ENCODE measurements around the gene ITPR2. TPM values are rescaled to one million over a fixed set of nuclear protein-coding genes. Genes with fewer than 3 reads are reported as not detected.

Gene ITPR2
- total and polyA plus RNA-seq, 12 donors, result 5.1 to 144 (median 66.4) TPM

DNA sequence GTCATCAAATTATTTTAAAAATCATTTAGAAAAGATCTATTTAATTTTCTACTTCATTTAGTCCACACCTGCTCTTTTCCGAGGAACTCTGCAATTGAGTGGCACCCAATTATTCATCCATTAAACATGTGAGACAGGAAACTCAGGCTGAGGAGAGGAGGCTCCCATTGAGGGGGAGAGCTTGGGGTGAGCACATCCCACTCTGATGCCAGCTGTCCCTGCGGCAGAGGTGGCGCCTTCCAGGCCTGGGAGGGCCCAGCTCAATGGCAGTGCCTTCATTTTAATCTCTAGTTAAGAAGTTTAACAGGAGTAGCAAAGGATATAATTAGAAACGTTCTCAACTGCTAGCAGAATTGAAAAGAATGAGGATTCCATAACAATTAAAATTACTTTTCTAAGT, 92.0 kb downstream of the ITPR2 start:
- H3K4me3 ChIP-seq, result no peak overlapping the region
- intact Hi-C loops (cut with DNase I), result no loop called here
- WGBS, 4 donors, result 80 to 90% (median 85%) methylated on average over 4 of the region's 4 CpGs
- peaks cover 0 to 11% (median 0%) of the 10 kb centered on the region in 3 donors for H3K9me3 ChIP-seq (replicated peaks in 1 of 3)
- H3K4me1 ChIP-seq (replicated peaks in 1 of 2), result peaks cover 14 to 44% of the 10 kb centered on the region in 2 donors
- H3K36me3 ChIP-seq (replicated peaks in 1 of 2), result no peaks in the 10 kb centered on the region
- peak overlapping the region in 1 of 5 donors; percentile 27 for H3K27ac ChIP-seq
- DNase-seq, result no peak
- no peaks in the 10 kb centered on the region for H3K27me3 ChIP-seq
- TF ChIP-seq POLR2A (IDR thresholded peaks at IDR 0.05), result no peak
- TF ChIP-seq, protein P1, sequence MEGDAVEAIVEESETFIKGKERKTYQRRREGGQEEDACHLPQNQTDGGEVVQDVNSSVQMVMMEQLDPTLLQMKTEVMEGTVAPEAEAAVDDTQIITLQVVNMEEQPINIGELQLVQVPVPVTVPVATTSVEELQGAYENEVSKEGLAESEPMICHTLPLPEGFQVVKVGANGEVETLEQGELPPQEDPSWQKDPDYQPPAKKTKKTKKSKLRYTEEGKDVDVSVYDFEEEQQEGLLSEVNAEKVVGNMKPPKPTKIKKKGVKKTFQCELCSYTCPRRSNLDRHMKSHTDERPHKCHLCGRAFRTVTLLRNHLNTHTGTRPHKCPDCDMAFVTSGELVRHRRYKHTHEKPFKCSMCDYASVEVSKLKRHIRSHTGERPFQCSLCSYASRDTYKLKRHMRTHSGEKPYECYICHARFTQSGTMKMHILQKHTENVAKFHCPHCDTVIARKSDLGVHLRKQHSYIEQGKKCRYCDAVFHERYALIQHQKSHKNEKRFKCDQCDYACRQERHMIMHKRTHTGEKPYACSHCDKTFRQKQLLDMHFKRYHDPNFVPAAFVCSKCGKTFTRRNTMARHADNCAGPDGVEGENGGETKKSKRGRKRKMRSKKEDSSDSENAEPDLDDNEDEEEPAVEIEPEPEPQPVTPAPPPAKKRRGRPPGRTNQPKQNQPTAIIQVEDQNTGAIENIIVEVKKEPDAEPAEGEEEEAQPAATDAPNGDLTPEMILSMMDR (IDR thresholded peaks at IDR 0.05), result no peak

DNA sequence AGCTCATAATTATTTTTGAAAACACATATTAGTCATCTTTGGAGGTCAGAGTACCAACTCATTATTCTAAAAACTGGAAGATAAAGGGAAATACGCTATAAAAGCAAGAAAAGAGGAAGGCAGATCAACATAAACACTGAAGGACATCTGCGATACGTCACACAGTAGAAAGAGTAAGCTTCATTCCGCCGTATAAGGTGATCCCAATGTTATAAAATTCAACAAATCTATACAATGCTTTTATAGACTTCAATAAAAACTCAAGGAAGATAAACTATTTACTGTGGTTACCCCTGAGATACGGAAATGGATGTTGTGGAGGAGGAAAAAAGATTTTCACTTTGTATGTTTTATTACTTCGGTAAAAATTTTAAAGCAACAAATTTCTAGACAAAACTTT, 92.6 kb downstream of the ITPR2 start:
- WGBS, 4 donors, result 66 to 73% (median 69%) methylated on average over 7 of the region's 7 CpGs
- peaks cover 8 to 45% of the 10 kb centered on the region in 2 donors for H3K4me1 ChIP-seq (replicated peaks in 1 of 2)
- peaks cover 0 to 11% (median 0%) of the 10 kb centered on the region in 3 donors for H3K9me3 ChIP-seq (replicated peaks in 1 of 3)
- peak overlapping the region in 2 of 5 donors; percentile 6 to 27 for H3K27ac ChIP-seq
- intact Hi-C loops (cut with DNase I), result no loop called here
- no peak overlapping the region for H3K4me3 ChIP-seq
- H3K36me3 ChIP-seq (replicated peaks in 1 of 2), result no peaks in the 10 kb centered on the region
- no peak for DNase-seq
- no peak for TF ChIP-seq POLR2A (IDR thresholded peaks at IDR 0.05)
- TF ChIP-seq, protein P1 (IDR thresholded peaks at IDR 0.05), result no peak
- H3K27me3 ChIP-seq, result no peaks in the 10 kb centered on the region

DNA sequence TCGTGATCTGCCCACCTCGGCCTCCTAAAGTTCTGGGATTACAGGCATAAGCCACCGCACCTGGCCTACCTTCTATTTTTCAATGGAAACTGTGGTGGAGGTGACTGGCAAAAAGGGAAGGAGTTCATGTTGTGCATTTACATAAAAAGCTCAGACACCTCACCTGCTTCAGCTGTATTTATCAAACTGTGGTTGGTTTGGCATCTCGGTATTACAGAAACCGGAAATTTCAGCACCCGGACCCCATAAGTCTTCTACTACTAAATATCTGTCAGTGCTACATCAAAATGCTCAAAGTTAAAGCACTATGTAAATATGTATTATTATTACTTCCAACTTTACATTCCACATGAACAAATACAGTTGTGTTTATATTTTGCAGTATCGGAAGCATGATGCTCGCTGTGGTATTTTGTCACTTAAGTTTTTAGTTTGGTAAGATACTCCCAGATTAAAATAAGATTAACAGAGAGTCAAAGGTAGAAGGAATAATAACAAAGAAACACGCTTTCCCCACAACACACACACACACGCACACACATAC, 95.4 kb downstream of the ITPR2 start:
- 96 to 98% (median 98%) methylated on average over 10 of the region's 10 CpGs for WGBS, 4 donors
- no peak overlapping the region for H3K4me3 ChIP-seq
- intact Hi-C loops (cut with DNase I), result no loop called here

DNA sequence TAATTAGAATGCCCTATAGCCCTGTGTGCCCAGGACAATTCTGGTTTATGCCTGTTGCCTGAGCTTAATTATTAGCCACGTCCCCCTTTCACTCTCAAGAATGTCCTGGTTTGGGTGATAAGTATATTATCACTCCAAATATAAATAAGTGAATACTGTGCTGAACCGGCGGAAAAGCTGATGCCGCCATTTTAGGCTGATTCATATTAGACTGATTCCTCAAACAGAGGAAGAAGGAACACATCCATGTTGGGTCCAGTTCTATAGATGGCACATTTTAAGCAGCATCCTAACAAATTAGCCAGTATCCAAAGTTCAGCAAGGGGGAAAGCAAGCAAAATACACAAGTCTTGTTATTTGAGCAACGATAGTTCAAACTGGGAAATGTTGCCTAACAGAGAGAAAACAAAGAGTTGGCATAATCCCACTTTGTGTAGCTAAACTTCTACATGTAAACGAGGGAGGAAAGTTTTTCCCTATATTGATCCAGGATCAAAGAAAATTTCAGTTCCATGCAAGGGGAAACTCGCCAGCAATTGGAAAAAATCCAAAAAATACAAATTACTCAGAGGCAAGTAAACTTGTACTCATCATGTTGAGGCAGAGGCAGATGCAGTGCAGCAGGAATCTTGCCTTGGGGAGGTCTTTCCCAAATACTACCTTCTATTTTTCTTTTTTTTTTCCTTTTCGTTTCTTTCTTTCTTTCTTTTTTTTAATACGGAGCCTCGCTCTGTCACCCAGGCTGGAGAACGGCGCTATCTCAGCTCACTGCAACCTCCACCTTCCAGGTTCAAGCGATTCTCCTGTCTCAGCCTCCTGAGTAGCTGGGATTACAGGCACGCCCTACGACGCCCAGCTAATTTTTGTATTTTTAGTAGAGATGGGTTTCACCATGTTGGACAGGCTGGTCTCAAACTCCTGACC, 96.2 kb downstream of the ITPR2 start:
- TF ChIP-seq, protein P1 (IDR thresholded peaks at IDR 0.05), result no peak
- no peak for TF ChIP-seq POLR2A (IDR thresholded peaks at IDR 0.05)
- Histone ChIP-seq H3K4me3 (no peak overlapping the region), H3K4me1 (replicated peaks in 1 of 2) (peaks cover 8 to 60% of the 10 kb centered on the region in 2 donors), H3K36me3 (replicated peaks in 1 of 2) (no peaks in the 10 kb centered on the region), H3K27me3 (no peaks in the 10 kb centered on the region), H3K27ac (no peak overlapping the region), H3K9me3 (replicated peaks in 1 of 3) (peaks cover 0 to 11% (median 0%) of the 10 kb centered on the region in 3 donors)
- intact Hi-C loops (cut with DNase I), result no loop called here
- 83 to 88% (median 87%) methylated on average over 16 of the region's 16 CpGs for WGBS, 4 donors
- no peak for DNase-seq

More for the DNA sequence above, 95.4 kb downstream of the ITPR2 start:
- Histone ChIP-seq H3K27ac (no peak overlapping the region), H3K4me1 (replicated peaks in 1 of 2) (peaks cover 8 to 55% of the 10 kb centered on the region in 2 donors), H3K9me3 (replicated peaks in 1 of 3) (peaks cover 0 to 11% (median 0%) of the 10 kb centered on the region in 3 donors), H3K36me3 (replicated peaks in 1 of 2) (no peaks in the 10 kb centered on the region), H3K27me3 (no peaks in the 10 kb centered on the region)
- DNase-seq, result no peak
- TF ChIP-seq, protein P1 (IDR thresholded peaks at IDR 0.05), result no peak
- no peak for TF ChIP-seq POLR2A (IDR thresholded peaks at IDR 0.05)

Data from adrenal gland (tissue), 12 donors.